GM18498 (cell line): Measurements from ENCODE around the gene FBXW8.

Experiments
- ATAC-seq: cut with Tn5 transposase; IDR thresholded peaks from one replicate; pipeline ENCODE4 v1.9.1; 2021; ENCODE audit warnings: mild to moderate bottlenecking, moderate library complexity; ENCODE audit not compliant: unreplicated experiment

The FBXW8 gene

GRCh38 chr12:117036547-117036946 lies 125.8 kb downstream of the FBXW8 start:
- no peak for ATAC-seq

- no peak for ATAC-seq
Observed at GRCh38 chr12:117037289-117038022, 126.7 kb downstream of the FBXW8 start.

DNA sequence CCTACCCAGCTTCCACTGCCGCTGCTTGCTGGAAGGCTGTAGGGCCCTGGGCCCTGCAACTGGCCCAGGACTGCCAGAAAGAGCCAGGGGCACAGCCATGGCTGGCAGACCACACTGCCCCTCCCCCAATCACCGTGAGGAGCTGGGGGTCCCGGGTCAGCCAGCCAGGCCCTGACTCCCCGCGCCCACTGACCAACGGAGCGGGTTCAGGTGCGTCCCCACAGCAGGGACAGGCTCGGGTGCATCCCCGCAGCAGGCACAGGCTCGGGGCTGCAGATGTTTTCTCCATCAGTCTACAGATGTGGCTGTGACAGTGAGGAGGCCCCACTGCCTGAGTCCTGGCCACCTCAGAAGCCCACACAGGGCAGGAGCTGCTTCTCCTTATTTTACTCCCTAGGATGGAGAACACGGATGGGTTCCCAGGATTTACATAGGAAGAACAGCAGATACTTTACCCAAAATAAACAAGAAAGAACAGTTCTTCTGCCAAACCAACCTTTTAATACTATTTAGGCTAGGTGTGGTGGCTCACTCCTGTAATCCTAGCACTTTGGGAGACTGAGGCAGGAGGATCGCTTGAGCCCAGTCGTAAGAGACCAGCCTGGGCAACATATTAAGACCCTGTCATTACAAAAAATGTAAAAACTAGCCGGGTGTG lies 127.4 kb downstream of the FBXW8 start:
- no peak for ATAC-seq

DNA sequence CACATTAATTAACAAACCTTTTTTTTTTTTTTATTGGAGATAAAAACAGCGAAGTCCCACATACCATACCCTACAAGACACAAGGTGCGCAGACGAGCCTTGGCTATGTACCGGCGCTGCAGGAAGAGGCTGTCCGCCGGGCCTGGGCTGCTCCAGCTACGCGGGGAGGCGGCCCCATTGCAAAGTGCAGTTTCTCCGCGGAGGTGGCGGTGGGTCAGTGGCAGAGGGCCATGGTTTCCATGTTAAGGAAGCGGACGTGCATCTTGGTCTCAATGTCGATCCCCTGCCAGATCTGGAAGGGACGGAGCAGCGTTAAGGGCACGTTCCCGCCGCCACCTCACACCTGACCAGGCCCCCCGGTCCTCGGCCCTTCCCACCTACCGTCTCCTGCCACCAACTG lies 128.2 kb downstream of the FBXW8 start:
- no peak for ATAC-seq

GRCh38 chr12:117039891-117040309 lies 129.2 kb downstream of the FBXW8 start:
- ATAC-seq = no peak

- no peak for ATAC-seq
Observed at GRCh38 chr12:117040496-117040895, 129.7 kb downstream of the FBXW8 start.

DNA sequence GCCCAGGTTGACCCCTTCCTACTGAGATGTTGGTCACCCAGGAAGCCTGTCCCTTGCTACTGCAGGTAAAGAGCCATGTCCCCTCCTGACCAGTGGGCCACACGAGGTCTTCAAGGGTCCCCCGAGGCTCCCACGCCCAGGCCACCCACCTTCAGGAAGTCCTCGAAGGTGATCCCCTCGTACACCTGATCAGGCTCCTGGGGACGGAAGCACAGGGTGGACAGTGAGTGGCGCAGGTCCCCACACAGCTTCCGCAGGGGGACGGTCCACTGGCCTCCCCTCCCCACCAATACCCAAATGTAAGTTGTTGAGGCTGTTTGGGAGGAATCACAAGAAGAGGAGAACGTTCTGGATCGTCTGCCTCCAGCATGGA lies 131.0 kb downstream of the FBXW8 start:
- ATAC-seq = no peak

DNA sequence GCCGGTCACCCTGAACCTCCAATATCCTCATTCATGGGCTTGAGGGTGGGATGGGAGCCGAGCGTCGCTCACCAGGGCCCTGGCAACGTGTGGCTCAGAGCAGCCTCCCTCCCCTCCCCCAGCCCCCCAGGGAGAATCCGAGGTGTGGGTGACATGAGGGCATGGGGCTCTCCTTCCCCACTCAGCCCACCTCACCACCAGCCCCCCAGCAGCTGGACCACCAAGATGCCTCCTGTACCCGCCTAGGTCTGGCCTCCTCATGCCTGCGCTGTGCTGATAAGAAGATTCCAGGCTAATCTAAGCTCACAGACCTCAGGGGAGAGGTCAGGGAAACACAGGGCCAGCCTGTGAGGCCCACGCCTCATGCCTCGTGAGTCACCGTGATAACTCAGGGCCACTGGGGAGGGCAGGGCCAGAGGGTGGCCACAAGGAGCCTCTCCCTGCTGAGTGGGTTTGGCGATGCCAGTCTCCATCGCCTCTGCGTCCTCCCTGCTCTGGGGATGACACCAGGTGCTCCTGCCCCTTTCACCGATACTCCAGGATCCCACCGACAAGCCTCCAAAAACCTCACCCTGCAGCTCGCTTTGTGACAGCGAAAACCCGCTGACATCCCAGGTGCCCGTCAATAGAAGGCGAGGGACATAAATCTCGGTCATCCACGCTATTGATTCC lies 131.6 kb downstream of the FBXW8 start:
- ATAC-seq = no peak

- ATAC-seq = no peak
Observed at GRCh38 chr12:117042862-117043261, 132.1 kb downstream of the FBXW8 start.

DNA sequence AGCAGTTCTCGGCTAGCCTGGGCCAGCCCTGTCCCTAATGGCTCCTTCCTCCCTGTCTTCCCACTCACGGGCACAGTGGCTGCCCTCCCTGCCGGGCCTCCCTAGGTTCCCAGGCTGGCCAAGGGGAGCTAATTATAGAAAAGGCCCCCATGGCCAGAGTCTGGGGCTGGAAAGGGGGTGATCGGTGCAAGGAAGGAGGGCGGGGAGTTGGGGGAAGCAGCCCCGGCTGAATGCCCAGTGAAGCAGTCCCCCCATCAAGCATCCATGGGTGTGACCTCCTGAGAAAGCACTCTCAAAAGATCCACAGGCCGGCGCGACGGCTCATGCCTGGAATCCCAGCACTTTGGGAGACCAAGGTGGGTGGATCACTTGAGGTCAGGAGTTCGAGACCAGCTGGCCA lies 133.6 kb downstream of the FBXW8 start:
- ATAC-seq = no peak

- ATAC-seq = no peak
Observed at GRCh38 chr12:117044790-117045159, 134.0 kb downstream of the FBXW8 start.

GRCh38 chr12:117045160-117046010 lies 134.6 kb downstream of the FBXW8 start:
- no peak for ATAC-seq

- no peak for ATAC-seq
Observed at GRCh38 chr12:117046011-117046369, 135.2 kb downstream of the FBXW8 start.

DNA sequence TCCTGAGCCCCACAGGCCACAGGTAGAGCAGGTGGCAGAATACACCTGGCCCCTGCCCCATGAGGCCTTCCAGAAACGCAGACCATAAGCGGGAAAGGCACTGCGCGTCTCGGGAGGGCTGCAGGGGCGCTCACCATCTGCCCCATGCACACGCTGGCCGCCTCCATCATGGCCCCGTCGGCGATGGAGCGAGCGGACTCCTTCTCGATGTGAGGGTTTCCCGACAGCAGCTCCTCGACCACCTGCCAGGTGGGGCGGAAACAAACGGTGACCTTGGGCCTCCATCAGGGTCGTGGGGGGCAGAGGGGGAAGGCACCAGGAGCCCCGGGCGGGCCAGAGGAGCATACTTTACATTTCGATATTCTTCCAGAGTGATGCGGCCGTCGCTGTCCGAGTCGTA lies 135.7 kb downstream of the FBXW8 start:
- no peak for ATAC-seq

- ATAC-seq = no peak
Observed at GRCh38 chr12:117046861-117047530, 136.2 kb downstream of the FBXW8 start.

- ATAC-seq = no peak
Observed at GRCh38 chr12:117047810-117048584, 137.2 kb downstream of the FBXW8 start.

DNA sequence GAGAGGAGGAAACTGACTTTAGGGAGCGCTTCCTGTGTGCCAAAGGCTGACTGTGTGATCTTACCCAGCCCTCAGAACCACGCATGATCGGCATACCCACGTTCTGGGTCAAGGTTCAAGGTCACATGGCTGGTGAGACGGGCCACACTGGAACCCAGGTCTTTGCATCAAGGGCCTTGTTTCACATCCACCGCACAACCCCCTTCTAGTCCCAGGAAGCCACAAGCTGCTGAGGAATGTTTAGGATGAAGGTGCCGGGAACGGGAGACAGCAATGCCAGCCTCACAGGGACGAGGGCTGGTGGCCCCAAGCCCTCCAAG lies 137.8 kb downstream of the FBXW8 start:
- ATAC-seq = no peak

GRCh38 chr12:117049295-117049694 lies 138.5 kb downstream of the FBXW8 start:
- ATAC-seq = no peak

DNA sequence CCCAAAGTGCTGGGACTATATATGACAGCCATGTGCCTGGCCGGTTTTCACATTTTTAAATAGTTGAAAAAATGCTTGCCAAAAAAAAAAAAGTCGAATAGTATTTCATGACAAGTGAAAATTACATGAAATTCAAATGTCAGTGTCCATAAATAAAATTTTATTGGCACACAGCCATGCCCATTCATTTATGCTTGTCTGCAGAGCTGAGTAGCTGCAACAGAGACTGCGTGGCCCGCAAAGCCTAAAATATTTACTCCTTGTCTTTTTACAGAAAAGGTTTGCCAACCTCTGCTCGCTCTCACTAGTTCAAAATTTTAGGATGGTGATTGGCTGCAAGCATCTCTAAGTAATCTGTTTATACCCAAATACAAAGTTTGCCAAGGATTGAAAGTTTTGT lies 139.3 kb downstream of the FBXW8 start:
- ATAC-seq = no peak

GRCh38 chr12:117051380-117051779 lies 140.6 kb downstream of the FBXW8 start:
- ATAC-seq = no peak
